Heart right ventricle (tissue), 16 donors: ENCODE results near the gene RASGRF2. TPM values are rescaled to one million over a fixed set of nuclear protein-coding genes. Genes with fewer than 3 reads are reported as not detected.
A peak's percentile ranks its signal among the peaks of the same experiment; 100 is the strongest.

Source experiments
- ATAC-seq, 8 donors: fragments of 200-7000 bp; cut with Tn5 transposase; one replicate each; pipeline ENCODE4 v1.9.1; 2020; ENCODE audit warnings: mild to moderate bottlenecking in 8 of 8, moderate library complexity in 8 of 8, moderate number of reproducible peaks in 1 of 8
- DNase-seq, 2 donors: peaks; one replicate each; pipeline ENCODE4 v3.0.0-alpha.2; 2020
- H3K27ac ChIP-seq, 10 donors: fragments of 200-600 bp; sonication (generic) in 2 of 10; one replicate each; pipeline versions ENCODE4 v1.5.0 to v1.8.0; 2020 to 2022; ENCODE audit warnings: mild to moderate bottlenecking in 3 of 10
- H3K27me3 ChIP-seq, 7 donors: fragments of 200-600 bp; one replicate each; pipeline ENCODE4 v1.8.0; 2021 to 2022; ENCODE audit warnings: mild to moderate bottlenecking in 2 of 7
- H3K36me3 ChIP-seq, 9 donors: fragments of 200-600 bp; sonication (generic) in 1 of 9; one replicate each; pipeline versions ENCODE4 v1.5.0 to v1.8.0; 2020 to 2022; ENCODE audit warnings: mild to moderate bottlenecking in 2 of 9
- H3K4me1 ChIP-seq, 9 donors: fragments of 200-600 bp; sonication (generic) in 1 of 9; one replicate each; pipeline versions ENCODE4 v1.5.0 to v1.8.0; 2020 to 2022; ENCODE audit warnings: mild to moderate bottlenecking in 4 of 9
- H3K4me3 ChIP-seq, 10 donors: fragments of 200-600 bp; sonication (generic) in 2 of 10; one replicate each; pipeline versions ENCODE4 v1.5.0 to v1.8.0; 2020 to 2022; ENCODE audit warnings: mild to moderate bottlenecking in 7 of 10, moderate library complexity in 2 of 10
- H3K9me3 ChIP-seq, 11 donors: fragments of 200-600 bp in 10 of 11; sonication (generic) in 2 of 11; one replicate each; pipeline versions ENCODE4 v1.5.0 to v1.8.0; 2013 to 2022; ENCODE audit warnings: mild to moderate bottlenecking in 2 of 11, control low read depth in 1 of 11, moderate library complexity in 1 of 11
- WGBS, 2 donors: extraction: QIAGEN DNeasy Blood & Tissue Kit; methylation state at CpG; one replicate each; pipeline ENCODE4 v1.1.7; 2013; ENCODE audit warnings: inconsistent platforms in 1 of 2; 5-methylcytosine and 5-hydroxymethylcytosine counted together
- intact Hi-C, 10 donors: fragments of 100-400 bp; cut with DNase I; formaldehyde crosslinking; loops; one replicate each; pipeline versions ENCODE4 v1.11.1 to v1.14.2; 2022
- polyA plus RNA-seq, 2 donors: library from polyadenylated mRNA; stranded (reverse); fragments of 200-250 nt; gene quantifications; one replicate each; pipeline ENCODE4 v1.2.3, GENCODE V29; 2013
- total RNA-seq, 10 donors: library from RNA; stranded (reverse); fragmentation: NEBNext Ultra II Directional in 3 of 10; extraction: Animal tissue kit (Norgen Biotek cat#: 25700) in 3 of 10; gene quantifications; one replicate each; pipeline versions ENCODE4 v1.2.1 to v1.2.4, GENCODE V29; 2021 to 2023
- TF ChIP-seq, protein P1 (sequence below), 9 donors: fragments of 200-600 bp; sonication (generic) in 2 of 9; IDR thresholded peaks; one replicate each; pipeline versions ENCODE4 v1.5.0 to v1.8.0; 2021 to 2022; ENCODE audit warnings: antibody characterized with exemption in 9 of 9, mild to moderate bottlenecking in 5 of 9, moderate library complexity in 1 of 9
- donor health status: Arrhythmogenic right ventricular cardiomyopathy.
- donor health status: ischemic (EF 13 %, LVEDD 7.1; RV severe dilation, severe dysfunction).
- donor health status: healthy with polysubstance abuse.
- donor health status: DM: no; HTN: yes; CAD: no.
- donor health status: DM: no; HTN: no; CAD: no.
- donor health status: ischemic (EF 25% LVEDD 6.9; RV normal size, moderate dysfunction).
- donor health status: ischemic (EF 25% LVEDD 5.7; RV mildly dilated, moderate dysfunction).
- donor health status: healthy.
- donor health status: DM: yes; HTN: yes; CAD: no.
- donor health status: Ischemic cardiomyopathy.
- donor health status: ischemic (EF 35%, LVEDD 5.7; RV mildly dilated, moderate dysfunction).
- donor health status: nonischemic (EF 11% LVEDD 7.7; RV severe dilation, severe dysfunction).
- donor health status: DM: yes; HTN: yes; CAD: no.
- donor health status: PGD.
- donor health status: ischemic (EF 29% LVEDD 5.4; RV normal size, mild dysfunction).
- donor health status: nonischemic (EF 23%, LVEDD 6.1; RV moderate dilation, normal function).

Gene RASGRF2
- total and polyA plus RNA-seq, 12 donors = 2.9 to 13.4 (median 6.8) TPM

DNA sequence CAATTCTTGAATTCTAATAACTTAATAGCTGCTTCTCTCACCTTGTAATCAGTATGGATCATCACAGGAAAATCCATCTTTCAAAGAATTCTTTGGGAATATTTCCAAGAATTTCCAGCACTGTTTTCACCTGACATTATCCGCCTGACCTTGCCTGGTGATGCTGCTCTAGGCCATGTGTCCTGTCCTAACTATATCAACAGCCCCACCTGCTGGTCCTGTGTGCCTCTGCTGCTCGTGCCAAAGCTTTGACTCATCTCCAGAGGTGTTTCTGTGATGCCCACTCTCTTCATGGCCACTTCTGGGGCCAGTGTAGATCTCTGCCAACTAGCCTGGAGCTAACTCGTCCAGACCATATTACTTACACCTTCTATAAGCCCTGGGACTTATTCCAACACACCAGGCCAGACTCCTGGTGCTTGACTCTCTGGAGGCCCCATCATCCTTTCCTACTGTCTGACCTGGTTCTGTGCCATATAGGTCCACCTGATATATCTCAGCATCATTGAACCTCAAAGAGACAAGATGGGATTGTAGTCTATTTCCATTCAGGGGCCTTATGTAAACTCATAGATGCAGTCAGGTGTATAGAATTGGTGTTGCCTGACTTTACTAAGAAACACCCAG lies 205.4 kb downstream of the RASGRF2 start:
- H3K27me3 ChIP-seq = no peaks in the 10 kb centered on the region
- H3K27ac ChIP-seq = no peak overlapping the region
- DNase-seq = peak; percentile 29 to 69
- H3K4me3 ChIP-seq = no peak overlapping the region
- ATAC-seq = peak; percentile 50 to 85 (median 70)
- WGBS, 2 donors = 59 to 65% methylated on average over 3 of the region's 3 CpGs
- H3K9me3 ChIP-seq = no peaks in the 10 kb centered on the region
- intact Hi-C loops = loop anchor here in 1 of 10 donors (10.0 kb wide), 1 partner anchor 211 kb away; no protein-coding TSS in a partner anchor
- peaks cover 0 to 7% (median 0%) of the 10 kb centered on the region in 9 donors for H3K4me1 ChIP-seq
- H3K36me3 ChIP-seq = no peaks in the 10 kb centered on the region
- TF ChIP-seq, protein P1, sequence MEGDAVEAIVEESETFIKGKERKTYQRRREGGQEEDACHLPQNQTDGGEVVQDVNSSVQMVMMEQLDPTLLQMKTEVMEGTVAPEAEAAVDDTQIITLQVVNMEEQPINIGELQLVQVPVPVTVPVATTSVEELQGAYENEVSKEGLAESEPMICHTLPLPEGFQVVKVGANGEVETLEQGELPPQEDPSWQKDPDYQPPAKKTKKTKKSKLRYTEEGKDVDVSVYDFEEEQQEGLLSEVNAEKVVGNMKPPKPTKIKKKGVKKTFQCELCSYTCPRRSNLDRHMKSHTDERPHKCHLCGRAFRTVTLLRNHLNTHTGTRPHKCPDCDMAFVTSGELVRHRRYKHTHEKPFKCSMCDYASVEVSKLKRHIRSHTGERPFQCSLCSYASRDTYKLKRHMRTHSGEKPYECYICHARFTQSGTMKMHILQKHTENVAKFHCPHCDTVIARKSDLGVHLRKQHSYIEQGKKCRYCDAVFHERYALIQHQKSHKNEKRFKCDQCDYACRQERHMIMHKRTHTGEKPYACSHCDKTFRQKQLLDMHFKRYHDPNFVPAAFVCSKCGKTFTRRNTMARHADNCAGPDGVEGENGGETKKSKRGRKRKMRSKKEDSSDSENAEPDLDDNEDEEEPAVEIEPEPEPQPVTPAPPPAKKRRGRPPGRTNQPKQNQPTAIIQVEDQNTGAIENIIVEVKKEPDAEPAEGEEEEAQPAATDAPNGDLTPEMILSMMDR (IDR thresholded peaks at IDR 0.05) = peak in 8 of 9 donors; percentile 23 to 75 (median 64)

DNA sequence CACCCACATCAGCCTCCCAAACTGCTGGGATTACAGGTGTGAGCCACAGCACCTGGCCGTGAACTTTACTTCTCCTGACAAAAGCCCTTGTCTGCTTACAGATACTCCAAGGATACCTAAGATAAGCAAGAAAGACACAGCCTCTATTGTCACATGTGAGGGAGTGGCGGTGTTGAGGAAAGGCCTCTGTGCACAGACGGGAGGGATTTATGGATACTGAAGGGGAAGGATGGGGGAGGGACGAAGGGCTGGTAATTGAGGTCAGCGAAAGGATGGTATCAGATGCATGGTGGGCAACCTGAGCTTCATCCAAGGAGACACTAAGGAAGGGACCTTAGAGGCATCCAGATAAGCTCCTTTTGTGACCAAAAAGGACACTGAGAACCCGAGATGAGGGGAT lies 206.3 kb downstream of the RASGRF2 start:
- ATAC-seq (no peak), DNase-seq (no peak)
- intact Hi-C loops = loop anchor here in 1 of 10 donors (10.0 kb wide), 1 partner anchor 212 kb away; no protein-coding TSS in a partner anchor
- Histone ChIP-seq H3K4me1 (peaks cover 0 to 15% (median 0%) of the 10 kb centered on the region in 9 donors), H3K36me3 (no peaks in the 10 kb centered on the region), H3K27me3 (no peaks in the 10 kb centered on the region), H3K9me3 (no peaks in the 10 kb centered on the region), H3K4me3 (no peak overlapping the region), H3K27ac (no peak overlapping the region)
- TF ChIP-seq, protein P1 (IDR thresholded peaks at IDR 0.05) = no peak
- WGBS, 2 donors = 91 to 96% methylated on average over 6 of the region's 6 CpGs

DNA sequence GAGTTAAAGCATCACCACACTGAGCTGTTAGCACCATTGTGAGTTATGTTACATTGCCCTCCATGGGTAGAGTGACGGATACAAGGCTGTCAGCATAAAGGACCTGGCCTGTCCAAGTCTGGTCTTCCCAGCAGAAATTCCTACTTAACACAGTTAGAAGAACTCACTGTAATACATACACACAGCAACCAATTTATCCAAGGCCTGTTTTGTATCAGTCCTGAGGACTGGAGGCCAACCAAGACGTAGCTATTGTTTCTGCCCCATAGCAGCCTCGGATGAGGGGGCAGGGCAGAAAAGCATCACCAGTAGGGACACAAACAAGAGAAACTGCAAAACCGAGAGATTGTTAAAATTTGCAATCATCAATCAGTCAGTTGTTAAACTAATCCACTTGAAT lies 206.9 kb downstream of the RASGRF2 start:
- H3K27me3 ChIP-seq = no peaks in the 10 kb centered on the region
- no peaks in the 10 kb centered on the region for H3K36me3 ChIP-seq
- WGBS, 2 donors = 81 to 85% methylated on average over 4 of the region's 4 CpGs
- H3K4me3 ChIP-seq = no peak overlapping the region
- TF ChIP-seq, protein P1 (IDR thresholded peaks at IDR 0.05) = no peak
- H3K9me3 ChIP-seq = no peaks in the 10 kb centered on the region
- no peak for DNase-seq
- intact Hi-C loops = loop anchor here in 1 of 10 donors (10.0 kb wide), 1 partner anchor 212 kb away; no protein-coding TSS in a partner anchor
- H3K27ac ChIP-seq = no peak overlapping the region
- ATAC-seq = no peak
- H3K4me1 ChIP-seq = peaks cover 0 to 18% (median 0%) of the 10 kb centered on the region in 9 donors

DNA sequence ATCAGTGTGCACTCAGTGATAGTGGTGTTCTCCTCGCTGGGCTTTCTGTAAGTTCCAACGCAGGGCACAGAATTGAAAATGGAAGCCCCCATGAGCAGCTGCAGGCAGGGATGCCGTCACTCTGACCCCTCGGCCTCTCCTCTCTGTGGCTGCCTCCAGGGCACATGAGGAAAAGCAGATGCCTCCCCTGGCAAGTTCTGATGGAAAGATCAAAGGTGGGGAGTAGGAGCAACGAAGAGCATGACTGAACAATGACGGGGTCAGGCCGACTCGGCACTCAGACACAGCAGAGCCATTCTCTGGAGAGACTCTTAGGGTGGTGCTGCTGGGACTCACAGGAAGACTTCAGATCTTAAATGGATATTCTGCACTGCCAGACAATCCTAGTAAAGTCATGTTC lies 207.4 kb downstream of the RASGRF2 start:
- no peaks in the 10 kb centered on the region for H3K27me3 ChIP-seq
- ATAC-seq = no peak
- TF ChIP-seq, protein P1 (IDR thresholded peaks at IDR 0.05) = no peak

More for the DNA sequence above, 207.4 kb downstream of the RASGRF2 start:
- 46 to 59% methylated on average over 8 of the region's 8 CpGs for WGBS, 2 donors
- DNase-seq = no peak
- peaks cover 0 to 18% (median 0%) of the 10 kb centered on the region in 9 donors for H3K4me1 ChIP-seq
- no peak overlapping the region for H3K27ac ChIP-seq
- intact Hi-C loops = loop anchor here in 1 of 10 donors (10.0 kb wide), 1 partner anchor 213 kb away; no protein-coding TSS in a partner anchor
- H3K9me3 ChIP-seq = no peaks in the 10 kb centered on the region
- no peaks in the 10 kb centered on the region for H3K36me3 ChIP-seq
- H3K4me3 ChIP-seq = no peak overlapping the region
